Measurements from ENCODE around the gene NFASC. TPM values are rescaled to one million over a fixed set of nuclear protein-coding genes. Genes with fewer than 3 reads are reported as not detected.

Gene NFASC
- total and polyA plus RNA-seq, 2 donors (not counting 3 experiments of a cell fraction or from before 2014, with no cell fraction given), result not detected

- Histone ChIP-seq H3K9me1 (replicated peaks; ENCODE audit: control insufficient read depth, extremely low read depth, insufficient read depth, low read length) (no peaks in the 10 kb centered on the region), H4K20me1 (replicated peaks; ENCODE audit: control insufficient read depth, extremely low read depth, insufficient read depth, low read length) (no peaks in the 10 kb centered on the region), H2AFZ (ENCODE audit: low read depth, low read length) (no peak overlapping the region), H3K9ac (replicated peaks; ENCODE audit: extremely low read depth, insufficient read depth, low read length) (no peak overlapping the region), H3K4me2 (ENCODE audit: insufficient read depth, low read length) (no peak overlapping the region), H3K36me3 (ENCODE audit: control insufficient read depth in 2 of 2, extremely low read depth in 1 of 2, insufficient read depth in 2 of 2, low read length in 2 of 2) (no peaks in the 10 kb centered on the region), H3K79me2 (ENCODE audit: control insufficient read depth, insufficient read depth, low read length) (no peaks in the 10 kb centered on the region), H3K4me1 (ENCODE audit: control insufficient read depth, extremely low read depth, insufficient read depth, low read length) (no peaks in the 10 kb centered on the region), H3K27me3 (ENCODE audit: control insufficient read depth in 2 of 2, insufficient read depth in 2 of 2, low read length in 2 of 2) (peaks cover 37 to 48% of the 10 kb centered on the region in 2 experiments), H3K4me3 (replicated peaks in 1 of 3; ENCODE audit: insufficient read depth in 1 of 3, low read depth in 1 of 3, low read length in 3 of 3) (no peak overlapping the region), H3K27ac (ENCODE audit: insufficient read depth, low read depth, low read length) (no peak overlapping the region), H3K9me3 (replicated peaks; ENCODE audit: control insufficient read depth, insufficient read depth, low read length) (no peaks in the 10 kb centered on the region)
- ChIA-PET POLR2A (no interaction called here), CTCF (interaction anchor here (1.0 kb wide), 1 partner anchor 17 kb away, joined by 5 read pairs; no protein-coding TSS in a partner anchor)
- DNase-seq (ENCODE audit: low read depth, low spot score) (no peak), FAIRE-seq (no peak)
- TF ChIP-seq MYC (IDR thresholded peaks at IDR 0.05; ENCODE audit: low read depth, low read length) (no peak), JUN (IDR thresholded peaks at IDR 0.05; ENCODE audit: borderline replicate concordance, insufficient read depth, insufficient read length, low read depth) (no peak), EZH2 (IDR thresholded peaks at IDR 0.05; ENCODE audit: borderline replicate concordance, low read depth, low read length, severe bottlenecking) (no peak), FOS (IDR thresholded peaks at IDR 0.05; ENCODE audit: borderline replicate concordance, insufficient read depth, low read length) (no peak)
- TF ChIP-seq, protein P1, sequence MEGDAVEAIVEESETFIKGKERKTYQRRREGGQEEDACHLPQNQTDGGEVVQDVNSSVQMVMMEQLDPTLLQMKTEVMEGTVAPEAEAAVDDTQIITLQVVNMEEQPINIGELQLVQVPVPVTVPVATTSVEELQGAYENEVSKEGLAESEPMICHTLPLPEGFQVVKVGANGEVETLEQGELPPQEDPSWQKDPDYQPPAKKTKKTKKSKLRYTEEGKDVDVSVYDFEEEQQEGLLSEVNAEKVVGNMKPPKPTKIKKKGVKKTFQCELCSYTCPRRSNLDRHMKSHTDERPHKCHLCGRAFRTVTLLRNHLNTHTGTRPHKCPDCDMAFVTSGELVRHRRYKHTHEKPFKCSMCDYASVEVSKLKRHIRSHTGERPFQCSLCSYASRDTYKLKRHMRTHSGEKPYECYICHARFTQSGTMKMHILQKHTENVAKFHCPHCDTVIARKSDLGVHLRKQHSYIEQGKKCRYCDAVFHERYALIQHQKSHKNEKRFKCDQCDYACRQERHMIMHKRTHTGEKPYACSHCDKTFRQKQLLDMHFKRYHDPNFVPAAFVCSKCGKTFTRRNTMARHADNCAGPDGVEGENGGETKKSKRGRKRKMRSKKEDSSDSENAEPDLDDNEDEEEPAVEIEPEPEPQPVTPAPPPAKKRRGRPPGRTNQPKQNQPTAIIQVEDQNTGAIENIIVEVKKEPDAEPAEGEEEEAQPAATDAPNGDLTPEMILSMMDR (IDR thresholded peaks at IDR 0.05; ENCODE audit: extremely low read depth in 1 of 2, insufficient read depth in 1 of 2, low read depth in 1 of 2, low read length in 2 of 2), result no peak
- no TSS peak for BruUV-seq (replicated peaks)
- dilution Hi-C loops (cut with MboI; ENCODE audit: extremely low pct_ligation_motif_present, low sequenced_read_pairs), result no loop called here
- intact Hi-C loops (cut with micrococcal nuclease), result no loop called here
Measured at GRCh38 chr1:205045146-205045545, 174.5 kb downstream of the NFASC start.

GRCh38 chr1:205046870-205047269 lies 176.2 kb downstream of the NFASC start:
- DNase-seq (ENCODE audit: low read depth, low spot score) (no peak), FAIRE-seq (no peak)
- no peaks in the 10 kb centered on the region for H4K20me1 ChIP-seq (replicated peaks; ENCODE audit: control insufficient read depth, extremely low read depth, insufficient read depth, low read length)
- no peak overlapping the region for H3K27ac ChIP-seq (ENCODE audit: insufficient read depth, low read depth, low read length)
- peaks cover 32 to 40% of the 10 kb centered on the region in 2 experiments for H3K27me3 ChIP-seq (ENCODE audit: control insufficient read depth in 2 of 2, insufficient read depth in 2 of 2, low read length in 2 of 2)
- dilution Hi-C loops (cut with MboI; ENCODE audit: extremely low pct_ligation_motif_present, low sequenced_read_pairs), result no loop called here
- H3K4me3 ChIP-seq (replicated peaks in 1 of 3; ENCODE audit: insufficient read depth in 1 of 3, low read depth in 1 of 3, low read length in 3 of 3), result no peak overlapping the region
- no peaks in the 10 kb centered on the region for H3K36me3 ChIP-seq (ENCODE audit: control insufficient read depth in 2 of 2, extremely low read depth in 1 of 2, insufficient read depth in 2 of 2, low read length in 2 of 2)
- TF ChIP-seq GATA2 (IDR thresholded peaks at IDR 0.05; ENCODE audit: insufficient read depth, insufficient read length, low read depth, low read length) (no peak), MYC (IDR thresholded peaks at IDR 0.05; ENCODE audit: low read depth, low read length) (no peak)
- TF ChIP-seq, protein P1 (IDR thresholded peaks at IDR 0.05; ENCODE audit: extremely low read depth in 1 of 2, insufficient read depth in 1 of 2, low read depth in 1 of 2, low read length in 2 of 2), result no peak
- intact Hi-C loops (cut with micrococcal nuclease), result no loop called here
- H3K4me1 ChIP-seq (ENCODE audit: control insufficient read depth, extremely low read depth, insufficient read depth, low read length), result no peaks in the 10 kb centered on the region
- CTCF ChIA-PET, result interaction anchor here (2.0 kb wide), 1 partner anchor 14 kb away, joined by 17 read pairs; no protein-coding TSS in a partner anchor
- POLR2A ChIA-PET, result no interaction called here
- H3K4me2 ChIP-seq (ENCODE audit: insufficient read depth, low read length), result no peak overlapping the region
- H3K9me3 ChIP-seq (replicated peaks; ENCODE audit: control insufficient read depth, insufficient read depth, low read length), result no peaks in the 10 kb centered on the region
- BruUV-seq (replicated peaks), result no TSS peak
- H3K9me1 ChIP-seq (replicated peaks; ENCODE audit: control insufficient read depth, extremely low read depth, insufficient read depth, low read length), result no peaks in the 10 kb centered on the region
- no peak overlapping the region for H3K9ac ChIP-seq (replicated peaks; ENCODE audit: extremely low read depth, insufficient read depth, low read length)
- no peak overlapping the region for H2AFZ ChIP-seq (ENCODE audit: low read depth, low read length)
- no peaks in the 10 kb centered on the region for H3K79me2 ChIP-seq (ENCODE audit: control insufficient read depth, insufficient read depth, low read length)
